ENCODE data around the gene PRM2.

PRM2 gene

GRCh38 chr16:11245222-11245737, 31.0 kb downstream of the PRM2 start:
- Histone ChIP-seq H3K9me2 (replicated peaks; ENCODE audit: insufficient read depth, low read length) (no peaks in the 10 kb centered on the region), H3K27ac (ENCODE audit: low read depth, low read length) (no peak overlapping the region)

DNA sequence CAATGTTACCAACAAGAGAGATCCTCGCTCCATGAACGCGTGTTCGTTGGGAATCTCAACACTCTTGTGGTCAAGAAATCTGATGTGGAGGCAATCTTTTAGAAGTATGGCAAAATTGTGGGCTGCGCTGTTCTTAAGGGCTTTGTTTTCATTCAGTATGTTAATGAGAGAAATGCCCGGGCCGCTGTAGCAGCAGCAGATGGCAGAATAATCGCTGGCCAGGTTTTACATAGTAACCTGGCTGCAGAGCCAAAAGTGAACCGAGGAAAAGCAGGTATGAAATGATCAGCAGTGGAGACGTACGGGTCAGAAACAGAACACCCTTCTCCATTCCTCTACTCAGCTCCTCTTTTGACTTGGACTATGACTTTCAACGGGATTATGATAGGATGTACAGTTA, 33.6 kb downstream of the PRM2 start:
- Histone ChIP-seq H3K4me2 (ENCODE audit: low read depth, low read length, poor library complexity, severe bottlenecking) (no peak overlapping the region), H4K20me1 (ENCODE audit: low read depth, low read length) (no peaks in the 10 kb centered on the region), H3K79me2 (ENCODE audit: insufficient read depth, low read length) (no peaks in the 10 kb centered on the region), H3K27me3 (ENCODE audit: low read length) (no peaks in the 10 kb centered on the region), H3K9ac (ENCODE audit: low read length) (no peak overlapping the region), H2AFZ (ENCODE audit: low read depth, low read length, severe bottlenecking) (no peak overlapping the region), H3K36me3 (ENCODE audit: low read length) (no peaks in the 10 kb centered on the region), H3K27ac (ENCODE audit: low read depth, low read length) (no peak overlapping the region), H3F3A (ENCODE audit: insufficient read depth) (no peaks in the 10 kb centered on the region), H3K4me3 (ENCODE audit: insufficient read depth, low read length, poor library complexity, severe bottlenecking) (no peak overlapping the region), H3K9me2 (replicated peaks; ENCODE audit: insufficient read depth, low read length) (no peaks in the 10 kb centered on the region), H3K9me3 (ENCODE audit: insufficient read depth, low read length) (no peaks in the 10 kb centered on the region)
- no peak for TF ChIP-seq EZH2phosphoT487 (conservative IDR thresholded peaks at IDR 0.05; ENCODE audit: low read length)

More at GRCh38 chr16:11245222-11245737, 31.0 kb downstream of the PRM2 start:
- Histone ChIP-seq H3K4me3 (ENCODE audit: insufficient read depth, low read length, poor library complexity, severe bottlenecking) (no peak overlapping the region), H3K36me3 (ENCODE audit: low read length) (no peaks in the 10 kb centered on the region), H3K79me2 (ENCODE audit: insufficient read depth, low read length) (no peaks in the 10 kb centered on the region), H2AFZ (ENCODE audit: low read depth, low read length, severe bottlenecking) (no peak overlapping the region), H3K4me2 (ENCODE audit: low read depth, low read length, poor library complexity, severe bottlenecking) (no peak overlapping the region), H4K20me1 (ENCODE audit: low read depth, low read length) (no peaks in the 10 kb centered on the region), H3K9ac (ENCODE audit: low read length) (no peak overlapping the region), H3K27me3 (ENCODE audit: low read length) (no peaks in the 10 kb centered on the region), H3F3A (ENCODE audit: insufficient read depth) (no peaks in the 10 kb centered on the region), H3K9me3 (ENCODE audit: insufficient read depth, low read length) (no peaks in the 10 kb centered on the region)
- TF ChIP-seq, protein P1, sequence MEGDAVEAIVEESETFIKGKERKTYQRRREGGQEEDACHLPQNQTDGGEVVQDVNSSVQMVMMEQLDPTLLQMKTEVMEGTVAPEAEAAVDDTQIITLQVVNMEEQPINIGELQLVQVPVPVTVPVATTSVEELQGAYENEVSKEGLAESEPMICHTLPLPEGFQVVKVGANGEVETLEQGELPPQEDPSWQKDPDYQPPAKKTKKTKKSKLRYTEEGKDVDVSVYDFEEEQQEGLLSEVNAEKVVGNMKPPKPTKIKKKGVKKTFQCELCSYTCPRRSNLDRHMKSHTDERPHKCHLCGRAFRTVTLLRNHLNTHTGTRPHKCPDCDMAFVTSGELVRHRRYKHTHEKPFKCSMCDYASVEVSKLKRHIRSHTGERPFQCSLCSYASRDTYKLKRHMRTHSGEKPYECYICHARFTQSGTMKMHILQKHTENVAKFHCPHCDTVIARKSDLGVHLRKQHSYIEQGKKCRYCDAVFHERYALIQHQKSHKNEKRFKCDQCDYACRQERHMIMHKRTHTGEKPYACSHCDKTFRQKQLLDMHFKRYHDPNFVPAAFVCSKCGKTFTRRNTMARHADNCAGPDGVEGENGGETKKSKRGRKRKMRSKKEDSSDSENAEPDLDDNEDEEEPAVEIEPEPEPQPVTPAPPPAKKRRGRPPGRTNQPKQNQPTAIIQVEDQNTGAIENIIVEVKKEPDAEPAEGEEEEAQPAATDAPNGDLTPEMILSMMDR (IDR thresholded peaks at IDR 0.05; ENCODE audit: insufficient read depth, low read length, poor library complexity, severe bottlenecking) = no peak
- no peak for TF ChIP-seq EZH2phosphoT487 (conservative IDR thresholded peaks at IDR 0.05; ENCODE audit: low read length)

GRCh38 chr16:11241480-11242204, 34.6 kb downstream of the PRM2 start:
- Histone ChIP-seq H3K9me2 (replicated peaks; ENCODE audit: insufficient read depth, low read length) (no peaks in the 10 kb centered on the region), H2AFZ (ENCODE audit: low read depth, low read length, severe bottlenecking) (no peak overlapping the region), H4K20me1 (ENCODE audit: low read depth, low read length) (no peaks in the 10 kb centered on the region), H3K79me2 (ENCODE audit: insufficient read depth, low read length) (no peaks in the 10 kb centered on the region), H3K27ac (ENCODE audit: low read depth, low read length) (no peak overlapping the region), H3K27me3 (ENCODE audit: low read length) (no peaks in the 10 kb centered on the region), H3K9me3 (ENCODE audit: insufficient read depth, low read length) (no peaks in the 10 kb centered on the region), H3K4me2 (ENCODE audit: low read depth, low read length, poor library complexity, severe bottlenecking) (no peak overlapping the region), H3F3A (ENCODE audit: insufficient read depth) (no peaks in the 10 kb centered on the region), H3K4me3 (ENCODE audit: insufficient read depth, low read length, poor library complexity, severe bottlenecking) (no peak overlapping the region), H3K9ac (ENCODE audit: low read length) (no peak overlapping the region), H3K36me3 (ENCODE audit: low read length) (no peaks in the 10 kb centered on the region)
- TF ChIP-seq EZH2phosphoT487 (conservative IDR thresholded peaks at IDR 0.05; ENCODE audit: low read length) = no peak
- TF ChIP-seq, protein P1 (IDR thresholded peaks at IDR 0.05; ENCODE audit: insufficient read depth, low read length, poor library complexity, severe bottlenecking) = no peak
